GM23338 (cell line): Measurements from ENCODE around the gene IDI1. TPM values are rescaled to one million over a fixed set of nuclear protein-coding genes. Genes with fewer than 3 reads are reported as not detected.
A peak's percentile ranks its signal among the peaks of the same experiment; 100 is the strongest.

Experiments used
- ATAC-seq: fragments of 200-7000 bp; cut with Tn5 transposase; 3 replicates; pipeline ENCODE4 v1.9.1; 2020
- DNase-seq: peaks from one replicate; pipeline ENCODE4 v3.0.0-alpha.2; 2015; ENCODE audit warnings: low spot score
- H2AFZ ChIP-seq: fragments of 200-600 bp; sonication (generic); 2 replicates; pipeline ENCODE4 v1.8.0; 2016; ENCODE audit warnings: antibody characterized with exemption, mild to moderate bottlenecking, moderate library complexity
- H3F3A ChIP-seq: fragments of 200-600 bp; sonication (generic); replicated peaks from 2 replicates; pipeline ENCODE4 v1.8.0; 2017; ENCODE audit warnings: antibody characterized with exemption, mixed run types, low read depth
- H3K27ac ChIP-seq: fragments of 200-600 bp; sonication (generic); 2 replicates; pipeline ENCODE4 v1.6.1; 2016; ENCODE audit warnings: low read depth
- H3K27me3 ChIP-seq: fragments of 200-600 bp; sonication (generic); 2 replicates; pipeline ENCODE4 v1.8.0; 2016; ENCODE audit warnings: mild to moderate bottlenecking, mixed run types, moderate library complexity; ENCODE audit not compliant: insufficient read depth
- H3K36me3 ChIP-seq: fragments of 200-600 bp; sonication (generic); 2 replicates; pipeline ENCODE4 v1.8.0; 2016; ENCODE audit warnings: mild to moderate bottlenecking; ENCODE audit not compliant: insufficient read depth
- H3K4me1 ChIP-seq: fragments of 200-600 bp; sonication (generic); 2 replicates; pipeline ENCODE4 v1.8.0; 2016; ENCODE audit warnings: mild to moderate bottlenecking, moderate library complexity; ENCODE audit not compliant: insufficient read depth
- H3K4me2 ChIP-seq: fragments of 200-600 bp; sonication (generic); 2 replicates; pipeline ENCODE4 v1.7.1; 2017; ENCODE audit warnings: mixed run types
- H3K4me3 ChIP-seq: fragments of 200-600 bp; sonication (generic); 2 replicates; pipeline ENCODE4 v1.6.1; 2016; ENCODE audit warnings: mixed run types
- H3K79me2 ChIP-seq: fragments of 200-600 bp; sonication (generic); replicated peaks from 2 replicates; pipeline ENCODE4 v1.8.0; 2017; ENCODE audit warnings: mild to moderate bottlenecking; ENCODE audit not compliant: insufficient read depth
- H3K9me2 ChIP-seq: fragments of 200-600 bp; sonication (generic); 2 replicates; pipeline ENCODE4 v1.8.0; 2017; ENCODE audit not compliant: insufficient read depth
- H4K20me1 ChIP-seq: fragments of 200-600 bp; sonication (generic); replicated peaks from 2 replicates; pipeline ENCODE4 v1.8.0; 2017; ENCODE audit warnings: mild to moderate bottlenecking; ENCODE audit not compliant: insufficient read depth
- H3K27ac Mint-ChIP-seq: 2 replicates; pipeline ENCODE4 v1.8.0; 2020; ENCODE audit warnings: inconsistent platforms, mild to moderate bottlenecking, moderate library complexity, mixed read lengths
- H3K27me3 Mint-ChIP-seq: 3 replicates; pipeline ENCODE4 v1.8.0; 2022; ENCODE audit warnings: low read depth, mild to moderate bottlenecking, moderate library complexity, mixed read lengths, inconsistent platforms; ENCODE audit not compliant: insufficient read depth, poor library complexity
- H3K36me3 Mint-ChIP-seq: 3 replicates; pipeline ENCODE4 v1.8.0; 2021; ENCODE audit warnings: low read depth, mild to moderate bottlenecking, inconsistent platforms, moderate library complexity, mixed read lengths
- H3K4me1 Mint-ChIP-seq: 3 replicates; pipeline ENCODE4 v1.8.0; 2020; ENCODE audit warnings: mild to moderate bottlenecking, inconsistent platforms, mixed read lengths
- H3K4me3 Mint-ChIP-seq: 3 replicates; pipeline ENCODE4 v1.8.0; 2021; ENCODE audit warnings: moderate library complexity, mild to moderate bottlenecking, inconsistent platforms, mixed read lengths
- H3K9me3 Mint-ChIP-seq: 3 replicates; pipeline ENCODE4 v1.8.0; 2020; ENCODE audit warnings: moderate library complexity, mild to moderate bottlenecking, inconsistent platforms, mixed read lengths
- CREB1 ChIP-seq: fragments of 250-450 bp; sonication (Bioruptor Pico); IDR thresholded peaks from 2 replicates; pipeline ENCODE4 v1.5.0; 2020; ENCODE audit warnings: low read depth, mild to moderate bottlenecking, moderate library complexity
- EZH2 ChIP-seq: fragments of 200-600 bp; sonication (generic); IDR thresholded peaks from one replicate; pipeline ENCODE4 v1.8.0; 2017; ENCODE audit warnings: antibody characterized with exemption, mild to moderate bottlenecking, low read depth; ENCODE audit not compliant: unreplicated experiment
- EZH2phosphoT487 ChIP-seq: fragments of 200-600 bp; sonication (generic); IDR thresholded peaks from one replicate; pipeline ENCODE4 v1.8.1; 2018; ENCODE audit warnings: antibody characterized with exemption; ENCODE audit not compliant: unreplicated experiment
- JUNB ChIP-seq: IDR thresholded peaks from one replicate; pipeline ENCODE4 v1.6.1; 2016; ENCODE audit warnings: antibody characterized with exemption; ENCODE audit not compliant: unreplicated experiment
- NANOG ChIP-seq: IDR thresholded peaks from 2 replicates; pipeline ENCODE4 v1.6.1; 2016; ENCODE audit warnings: antibody characterized with exemption, borderline replicate concordance
- POLR2AphosphoS5 ChIP-seq: IDR thresholded peaks from 2 replicates; pipeline ENCODE4 v1.6.1; 2016; ENCODE audit warnings: antibody characterized with exemption, low read depth
- STAT1 ChIP-seq: IDR thresholded peaks from one replicate; pipeline ENCODE4 v1.6.1; 2016; ENCODE audit warnings: antibody characterized with exemption; ENCODE audit not compliant: unreplicated experiment
- ZNF114 ChIP-seq: fragments of 250-450 bp; sonication (Bioruptor Pico); IDR thresholded peaks from 2 replicates; pipeline ENCODE4 v1.5.0; 2020; ENCODE audit warnings: mild to moderate bottlenecking, moderate library complexity
- ZNF331 ChIP-seq: fragments of 250-450 bp; sonication (Bioruptor Pico); IDR thresholded peaks from 2 replicates; pipeline ENCODE4 v1.5.0; 2020; ENCODE audit warnings: low read depth, mild to moderate bottlenecking, moderate library complexity
- polyA plus RNA-seq: library from polyadenylated mRNA; unstranded; fragments of >200 nt; fragmentation: Nextera tagmentation; extraction: Ambion mirVana; gene quantifications from 2 replicates; pipeline ENCODE4 v1.2.1, GENCODE V29; 2016
- total RNA-seq: library from RNA; depleted of rRNA; stranded (reverse); fragments of >200 nt; shearing (Covaris generic); gene quantifications from 2 replicates; pipeline ENCODE4 v1.2.3, GENCODE V29; 2014
- TF ChIP-seq, protein P1 (sequence below): IDR thresholded peaks from 2 replicates; pipeline ENCODE4 v1.6.1; 2016; ENCODE audit warnings: antibody characterized with exemption
- TF ChIP-seq, protein P2 (sequence below), 2 experiments: fragments of 200-600 bp in 1 of 2; sonication (generic) in 1 of 2; conservative IDR thresholded peaks; 2 replicates each; pipeline versions ENCODE4 v1.5.1 to v1.6.1; 2016 to 2017; ENCODE audit warnings: antibody characterized with exemption in 2 of 2, low read depth in 2 of 2, mild to moderate bottlenecking in 2 of 2, moderate library complexity in 1 of 2
- TF ChIP-seq, protein P3 (sequence below): fragments of 250-450 bp; sonication (Bioruptor Pico); IDR thresholded peaks from 2 replicates; pipeline ENCODE4 v1.5.0; 2020; ENCODE audit warnings: mild to moderate bottlenecking, moderate library complexity

IDI1 gene
- total and polyA plus RNA-seq, 2 experiments from 2014 or later: 119 to 154 TPM

DNA sequence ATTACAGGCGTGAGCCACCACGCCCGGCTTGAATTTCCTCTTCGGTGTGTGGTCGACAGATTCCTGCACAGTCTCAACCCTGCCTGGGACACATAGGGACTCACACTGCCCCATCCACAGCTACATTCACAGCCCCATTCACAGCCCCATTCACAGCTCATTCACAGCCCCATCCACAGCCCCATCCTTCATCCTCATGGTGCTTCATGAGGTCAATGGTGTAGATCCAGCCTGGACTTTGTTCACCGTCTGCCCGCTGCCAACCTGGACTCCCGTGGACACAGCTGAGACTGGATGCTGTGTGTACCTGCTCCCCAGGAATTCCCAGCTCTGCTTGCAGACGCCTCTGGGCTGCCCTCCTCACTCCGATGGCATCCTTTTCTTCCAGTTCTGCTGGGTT, 28.5 kb downstream of the IDI1 start:
- TF ChIP-seq JUNB: no peak
- TF ChIP-seq POLR2AphosphoS5: no peak
- no peak for TF ChIP-seq STAT1
- TF ChIP-seq EZH2phosphoT487: no peak
- TF ChIP-seq ZNF114: no peak
- H3K4me1 ChIP-seq: no peaks in the 10 kb centered on the region
- peak; percentile 33 for ATAC-seq
- Mint-ChIP-seq H3K27me3 (peaks cover 6% of the 10 kb centered on the region), H3K36me3 (peaks cover 56% of the 10 kb centered on the region), H3K9me3 (no peaks in the 10 kb centered on the region), H3K27ac (no peak overlapping the region; the same call in 1 of the 2 replicates), H3K4me3 (no peak overlapping the region), H3K4me1 (peaks cover 3% of the 10 kb centered on the region; the same call in 1 of the 3 replicates)
- DNase-seq: no peak
- no peak overlapping the region for H3K4me2 ChIP-seq
- H3F3A ChIP-seq: peaks cover 12% of the 10 kb centered on the region; the same call in 1 of the 2 replicates
- H4K20me1 ChIP-seq: peaks cover 6% of the 10 kb centered on the region
- H3K9me2 ChIP-seq: no peaks in the 10 kb centered on the region
- no peak overlapping the region for H3K4me3 ChIP-seq
- peaks cover 32% of the 10 kb centered on the region for H3K36me3 ChIP-seq
- H3K27ac ChIP-seq: no peak overlapping the region
- no peak overlapping the region for H2AFZ ChIP-seq
- no peaks in the 10 kb centered on the region for H3K27me3 ChIP-seq
- H3K79me2 ChIP-seq: no peaks in the 10 kb centered on the region

DNA sequence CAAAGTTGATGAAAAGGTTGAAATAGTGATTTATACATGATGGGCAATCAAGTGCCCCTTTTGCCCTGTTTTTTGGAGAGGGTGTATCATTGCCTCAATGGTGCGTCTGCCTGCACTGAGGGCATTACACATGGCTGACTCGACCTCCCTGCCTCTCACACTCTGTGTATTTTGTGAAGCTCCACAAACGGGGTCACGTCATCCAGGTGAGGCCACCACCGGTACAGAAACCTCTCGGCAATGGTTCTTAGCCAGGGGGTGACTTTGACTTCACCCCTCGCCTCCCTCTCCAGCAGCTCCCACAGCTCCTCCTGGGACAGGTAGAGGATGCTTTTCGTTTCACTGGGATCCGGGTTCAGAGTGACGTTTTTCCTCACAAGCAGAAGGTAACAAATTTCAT, 29.6 kb downstream of the IDI1 start:
- no peak overlapping the region for H3K4me3 Mint-ChIP-seq

More for the DNA sequence above, 29.6 kb downstream of the IDI1 start:
- no peak for TF ChIP-seq EZH2phosphoT487
- TF ChIP-seq CREB1 (CRISPR knock-in tag): no peak
- TF ChIP-seq, protein P1, sequence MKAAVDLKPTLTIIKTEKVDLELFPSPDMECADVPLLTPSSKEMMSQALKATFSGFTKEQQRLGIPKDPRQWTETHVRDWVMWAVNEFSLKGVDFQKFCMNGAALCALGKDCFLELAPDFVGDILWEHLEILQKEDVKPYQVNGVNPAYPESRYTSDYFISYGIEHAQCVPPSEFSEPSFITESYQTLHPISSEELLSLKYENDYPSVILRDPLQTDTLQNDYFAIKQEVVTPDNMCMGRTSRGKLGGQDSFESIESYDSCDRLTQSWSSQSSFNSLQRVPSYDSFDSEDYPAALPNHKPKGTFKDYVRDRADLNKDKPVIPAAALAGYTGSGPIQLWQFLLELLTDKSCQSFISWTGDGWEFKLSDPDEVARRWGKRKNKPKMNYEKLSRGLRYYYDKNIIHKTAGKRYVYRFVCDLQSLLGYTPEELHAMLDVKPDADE: no peak
- TF ChIP-seq JUNB: no peak
- TF ChIP-seq, protein P2, sequence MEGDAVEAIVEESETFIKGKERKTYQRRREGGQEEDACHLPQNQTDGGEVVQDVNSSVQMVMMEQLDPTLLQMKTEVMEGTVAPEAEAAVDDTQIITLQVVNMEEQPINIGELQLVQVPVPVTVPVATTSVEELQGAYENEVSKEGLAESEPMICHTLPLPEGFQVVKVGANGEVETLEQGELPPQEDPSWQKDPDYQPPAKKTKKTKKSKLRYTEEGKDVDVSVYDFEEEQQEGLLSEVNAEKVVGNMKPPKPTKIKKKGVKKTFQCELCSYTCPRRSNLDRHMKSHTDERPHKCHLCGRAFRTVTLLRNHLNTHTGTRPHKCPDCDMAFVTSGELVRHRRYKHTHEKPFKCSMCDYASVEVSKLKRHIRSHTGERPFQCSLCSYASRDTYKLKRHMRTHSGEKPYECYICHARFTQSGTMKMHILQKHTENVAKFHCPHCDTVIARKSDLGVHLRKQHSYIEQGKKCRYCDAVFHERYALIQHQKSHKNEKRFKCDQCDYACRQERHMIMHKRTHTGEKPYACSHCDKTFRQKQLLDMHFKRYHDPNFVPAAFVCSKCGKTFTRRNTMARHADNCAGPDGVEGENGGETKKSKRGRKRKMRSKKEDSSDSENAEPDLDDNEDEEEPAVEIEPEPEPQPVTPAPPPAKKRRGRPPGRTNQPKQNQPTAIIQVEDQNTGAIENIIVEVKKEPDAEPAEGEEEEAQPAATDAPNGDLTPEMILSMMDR (conservative IDR thresholded peaks at IDR 0.05; ENCODE audit: low read depth in 2 of 2): no peak
- no peak for TF ChIP-seq EZH2
- no peak for TF ChIP-seq STAT1
- TF ChIP-seq NANOG: no peak
- TF ChIP-seq, protein P3, sequence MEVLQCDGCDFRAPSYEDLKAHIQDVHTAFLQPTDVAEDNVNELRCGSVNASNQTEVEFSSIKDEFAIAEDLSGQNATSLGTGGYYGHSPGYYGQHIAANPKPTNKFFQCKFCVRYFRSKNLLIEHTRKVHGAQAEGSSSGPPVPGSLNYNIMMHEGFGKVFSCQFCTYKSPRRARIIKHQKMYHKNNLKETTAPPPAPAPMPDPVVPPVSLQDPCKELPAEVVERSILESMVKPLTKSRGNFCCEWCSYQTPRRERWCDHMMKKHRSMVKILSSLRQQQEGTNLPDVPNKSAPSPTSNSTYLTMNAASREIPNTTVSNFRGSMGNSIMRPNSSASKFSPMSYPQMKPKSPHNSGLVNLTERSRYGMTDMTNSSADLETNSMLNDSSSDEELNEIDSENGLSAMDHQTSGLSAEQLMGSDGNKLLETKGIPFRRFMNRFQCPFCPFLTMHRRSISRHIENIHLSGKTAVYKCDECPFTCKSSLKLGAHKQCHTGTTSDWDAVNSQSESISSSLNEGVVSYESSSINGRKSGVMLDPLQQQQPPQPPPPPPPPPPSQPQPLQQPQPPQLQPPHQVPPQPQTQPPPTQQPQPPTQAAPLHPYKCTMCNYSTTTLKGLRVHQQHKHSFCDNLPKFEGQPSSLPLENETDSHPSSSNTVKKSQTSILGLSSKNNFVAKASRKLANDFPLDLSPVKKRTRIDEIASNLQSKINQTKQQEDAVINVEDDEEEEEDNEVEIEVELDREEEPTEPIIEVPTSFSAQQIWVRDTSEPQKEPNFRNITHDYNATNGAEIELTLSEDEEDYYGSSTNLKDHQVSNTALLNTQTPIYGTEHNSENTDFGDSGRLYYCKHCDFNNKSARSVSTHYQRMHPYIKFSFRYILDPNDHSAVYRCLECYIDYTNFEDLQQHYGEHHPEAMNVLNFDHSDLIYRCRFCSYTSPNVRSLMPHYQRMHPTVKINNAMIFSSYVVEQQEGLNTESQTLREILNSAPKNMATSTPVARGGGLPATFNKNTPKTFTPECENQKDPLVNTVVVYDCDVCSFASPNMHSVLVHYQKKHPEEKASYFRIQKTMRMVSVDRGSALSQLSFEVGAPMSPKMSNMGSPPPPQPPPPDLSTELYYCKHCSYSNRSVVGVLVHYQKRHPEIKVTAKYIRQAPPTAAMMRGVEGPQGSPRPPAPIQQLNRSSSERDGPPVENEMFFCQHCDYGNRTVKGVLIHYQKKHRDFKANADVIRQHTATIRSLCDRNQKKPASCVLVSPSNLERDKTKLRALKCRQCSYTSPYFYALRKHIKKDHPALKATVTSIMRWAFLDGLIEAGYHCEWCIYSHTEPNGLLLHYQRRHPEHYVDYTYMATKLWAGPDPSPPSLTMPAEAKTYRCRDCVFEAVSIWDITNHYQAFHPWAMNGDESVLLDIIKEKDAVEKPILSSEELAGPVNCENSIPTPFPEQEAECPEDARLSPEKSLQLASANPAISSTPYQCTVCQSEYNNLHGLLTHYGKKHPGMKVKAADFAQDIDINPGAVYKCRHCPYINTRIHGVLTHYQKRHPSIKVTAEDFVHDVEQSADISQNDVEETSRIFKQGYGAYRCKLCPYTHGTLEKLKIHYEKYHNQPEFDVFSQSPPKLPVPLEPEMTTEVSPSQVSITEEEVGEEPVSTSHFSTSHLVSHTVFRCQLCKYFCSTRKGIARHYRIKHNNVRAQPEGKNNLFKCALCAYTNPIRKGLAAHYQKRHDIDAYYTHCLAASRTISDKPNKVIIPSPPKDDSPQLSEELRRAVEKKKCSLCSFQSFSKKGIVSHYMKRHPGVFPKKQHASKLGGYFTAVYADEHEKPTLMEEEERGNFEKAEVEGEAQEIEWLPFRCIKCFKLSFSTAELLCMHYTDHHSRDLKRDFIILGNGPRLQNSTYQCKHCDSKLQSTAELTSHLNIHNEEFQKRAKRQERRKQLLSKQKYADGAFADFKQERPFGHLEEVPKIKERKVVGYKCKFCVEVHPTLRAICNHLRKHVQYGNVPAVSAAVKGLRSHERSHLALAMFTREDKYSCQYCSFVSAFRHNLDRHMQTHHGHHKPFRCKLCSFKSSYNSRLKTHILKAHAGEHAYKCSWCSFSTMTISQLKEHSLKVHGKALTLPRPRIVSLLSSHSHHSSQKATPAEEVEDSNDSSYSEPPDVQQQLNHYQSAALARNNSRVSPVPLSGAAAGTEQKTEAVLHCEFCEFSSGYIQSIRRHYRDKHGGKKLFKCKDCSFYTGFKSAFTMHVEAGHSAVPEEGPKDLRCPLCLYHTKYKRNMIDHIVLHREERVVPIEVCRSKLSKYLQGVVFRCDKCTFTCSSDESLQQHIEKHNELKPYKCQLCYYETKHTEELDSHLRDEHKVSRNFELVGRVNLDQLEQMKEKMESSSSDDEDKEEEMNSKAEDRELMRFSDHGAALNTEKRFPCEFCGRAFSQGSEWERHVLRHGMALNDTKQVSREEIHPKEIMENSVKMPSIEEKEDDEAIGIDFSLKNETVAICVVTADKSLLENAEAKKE (CRISPR knock-in tag): no peak
- no peak for TF ChIP-seq ZNF331 (CRISPR knock-in tag)
- TF ChIP-seq POLR2AphosphoS5: no peak
- H3K27me3 ChIP-seq: no peaks in the 10 kb centered on the region
- no peaks in the 10 kb centered on the region for H3K4me1 ChIP-seq
- Mint-ChIP-seq H3K36me3 (peaks cover 63% of the 10 kb centered on the region), H3K4me1 (peaks cover 3% of the 10 kb centered on the region; the same call in 1 of the 3 replicates), H3K9me3 (no peaks in the 10 kb centered on the region), H3K27ac (no peak overlapping the region), H3K27me3 (peaks cover 11% of the 10 kb centered on the region)
- no peak overlapping the region for H3K4me2 ChIP-seq
- H3K79me2 ChIP-seq: no peaks in the 10 kb centered on the region; the same call in 1 of the 2 replicates
- DNase-seq: no peak
- no peaks in the 10 kb centered on the region for H3K9me2 ChIP-seq
- H3K4me3 ChIP-seq: no peak overlapping the region
- peaks cover 12% of the 10 kb centered on the region; the same call in 1 of the 2 replicates for H3F3A ChIP-seq
- H3K36me3 ChIP-seq: peaks cover 36% of the 10 kb centered on the region
- H2AFZ ChIP-seq: no peak overlapping the region
- ATAC-seq: no peak
- no peak overlapping the region for H3K27ac ChIP-seq
- peaks cover 7% of the 10 kb centered on the region for H4K20me1 ChIP-seq
